NOMO-1 (cell line): Measurements from ENCODE around the gene SLIT3.
A peak's percentile ranks its signal among the peaks of the same experiment; 100 is the strongest.
"Not testable (repeated sequence)": the region's sequence is repeated elsewhere in the genome, so short reads cannot be mapped to it uniquely, and the experiment has no call there.

Source experiments
- DNase-seq, 2 experiments: peaks; one replicate each; lab custom pipeline; 2025; ENCODE audit not compliant: unreplicated experiment in 2 of 2; lab: John Stamatoyannopoulos, UW

Gene SLIT3

DNA sequence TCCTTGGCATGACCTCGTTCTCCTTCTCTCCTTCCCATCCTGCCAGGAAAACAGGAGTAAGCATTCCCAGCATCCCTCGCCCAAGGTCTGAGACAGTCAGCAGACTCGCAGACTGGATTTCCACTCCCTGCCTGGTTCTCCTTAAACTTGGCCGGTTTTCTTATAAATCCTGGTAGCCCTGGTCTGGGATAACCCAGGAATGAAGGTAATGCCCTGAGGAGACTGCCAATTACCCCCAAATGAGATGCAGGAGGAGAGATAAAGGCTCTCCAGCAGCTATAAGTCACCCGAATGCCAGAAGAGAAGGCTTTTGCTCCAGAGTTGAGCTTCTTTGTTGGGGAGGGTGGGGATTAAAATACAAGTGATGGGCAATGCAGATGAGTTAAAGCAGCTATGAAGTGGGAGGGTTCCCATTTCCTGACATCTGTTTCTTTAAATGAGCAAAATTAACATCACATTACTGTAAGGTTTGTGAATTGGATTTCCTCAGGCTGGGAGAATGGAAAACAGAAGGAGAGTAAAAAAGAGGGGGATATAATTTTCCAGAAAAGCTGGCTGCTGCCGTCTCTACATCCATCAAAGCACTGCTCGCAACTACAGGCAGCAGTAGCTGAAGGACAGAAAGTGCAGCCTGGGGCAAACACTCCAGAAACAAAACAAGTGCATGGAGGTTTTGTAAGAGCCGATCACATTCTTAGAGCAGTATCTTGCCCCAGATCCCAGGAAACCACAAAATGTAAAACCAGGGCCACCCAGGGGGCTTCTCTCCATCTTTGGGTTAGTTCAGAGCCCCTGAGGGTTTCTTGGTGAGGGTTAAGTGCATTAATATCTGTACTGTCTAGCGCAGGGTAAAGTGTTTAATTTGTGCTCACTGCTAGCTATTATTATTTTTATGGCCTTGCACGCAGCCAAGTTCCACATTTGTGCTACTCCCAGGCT is 544.2 kb downstream of the SLIT3 start:
- no peak for DNase-seq

DNA sequence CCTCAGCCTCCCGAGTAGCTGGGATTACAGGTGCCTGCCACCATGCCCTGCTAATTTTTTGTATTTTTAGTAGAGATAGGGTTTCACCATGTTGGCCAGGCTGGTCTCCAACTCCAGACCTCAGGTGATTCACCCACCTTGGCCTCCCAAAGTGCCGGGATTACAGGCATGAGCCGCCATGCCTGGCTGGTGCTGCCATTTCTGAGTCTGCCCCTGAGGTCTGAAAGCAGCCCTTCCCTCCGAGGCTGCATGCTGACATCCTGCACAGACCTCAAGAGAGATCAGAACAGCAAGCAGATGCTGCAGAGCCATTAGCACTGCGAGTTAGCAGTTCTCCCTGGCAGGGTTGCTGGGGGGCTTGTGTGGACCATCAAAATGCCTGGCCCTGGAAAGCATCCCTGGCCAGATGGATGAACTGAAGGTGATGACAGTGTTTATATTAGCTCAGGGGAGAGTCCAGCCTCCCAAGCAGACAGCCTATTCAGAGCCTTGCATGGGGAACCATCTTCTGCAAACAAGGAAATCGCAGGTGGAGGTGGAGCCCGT is 545.3 kb downstream of the SLIT3 start:
- no peak for DNase-seq

DNA sequence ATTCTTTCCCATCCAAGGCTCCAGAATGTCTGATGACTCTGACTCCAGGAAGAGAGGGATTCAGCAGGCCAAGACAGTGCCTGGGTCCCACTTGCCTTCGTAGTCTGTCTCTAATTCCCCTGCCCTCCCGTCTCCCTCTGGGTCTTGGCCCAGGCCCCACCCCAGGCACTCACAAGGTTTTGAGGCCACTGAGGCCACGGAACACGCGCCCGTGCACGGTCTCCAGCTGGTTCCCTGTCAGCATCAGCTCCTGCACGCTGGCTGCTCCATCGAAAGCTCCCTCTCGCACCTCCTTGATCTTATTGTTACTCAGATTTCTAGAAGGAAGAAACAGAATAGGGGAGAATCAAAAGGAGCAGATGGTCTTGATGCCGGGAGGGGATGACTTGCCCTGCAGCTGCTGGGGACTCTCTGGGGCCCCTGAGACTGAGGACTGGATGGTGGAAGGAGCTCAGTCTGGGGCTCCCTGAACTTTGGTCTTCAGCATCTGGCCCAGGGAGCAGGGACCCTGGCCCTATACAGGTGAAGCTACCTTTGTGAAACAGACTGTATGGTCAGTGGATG is 547.2 kb downstream of the SLIT3 start:
- DNase-seq = no peak

DNA sequence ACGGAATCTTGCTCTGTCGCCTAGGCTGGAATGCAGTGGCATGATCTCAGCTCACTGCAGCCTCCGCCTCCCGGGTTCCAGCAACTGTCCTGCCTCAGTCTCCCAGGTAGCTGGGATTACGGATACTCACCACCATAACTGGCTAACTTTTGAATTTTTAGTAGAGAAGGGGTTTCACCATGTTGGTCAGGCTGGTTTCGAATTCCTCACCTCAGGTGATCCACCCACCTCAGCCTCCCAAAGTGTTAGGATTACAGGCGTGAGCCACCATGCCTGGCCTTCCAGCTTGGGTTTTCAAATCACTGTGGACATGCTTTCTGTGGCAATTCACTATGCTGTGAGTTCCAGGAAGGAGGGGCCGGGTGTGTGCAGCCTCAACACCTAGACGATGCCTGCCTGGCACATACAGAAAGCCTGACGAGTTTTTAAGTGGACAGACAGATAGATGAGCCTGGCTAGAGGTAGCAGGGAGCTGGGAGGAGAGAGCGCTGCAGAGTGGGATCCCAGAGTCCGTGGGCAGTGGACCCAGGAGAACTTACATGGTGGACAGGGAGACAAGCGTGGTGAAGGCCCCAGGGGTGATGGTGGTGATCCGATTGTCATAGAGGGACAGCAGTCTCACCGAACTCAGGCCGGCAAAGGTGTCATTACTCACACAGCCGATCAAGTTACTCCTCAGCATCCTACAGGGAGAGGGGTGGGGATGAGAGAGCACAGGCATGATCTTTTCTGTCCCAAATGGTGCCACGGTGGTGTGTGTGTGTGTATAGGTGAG is 548.3 kb downstream of the SLIT3 start:
- DNase-seq = no peak

DNA sequence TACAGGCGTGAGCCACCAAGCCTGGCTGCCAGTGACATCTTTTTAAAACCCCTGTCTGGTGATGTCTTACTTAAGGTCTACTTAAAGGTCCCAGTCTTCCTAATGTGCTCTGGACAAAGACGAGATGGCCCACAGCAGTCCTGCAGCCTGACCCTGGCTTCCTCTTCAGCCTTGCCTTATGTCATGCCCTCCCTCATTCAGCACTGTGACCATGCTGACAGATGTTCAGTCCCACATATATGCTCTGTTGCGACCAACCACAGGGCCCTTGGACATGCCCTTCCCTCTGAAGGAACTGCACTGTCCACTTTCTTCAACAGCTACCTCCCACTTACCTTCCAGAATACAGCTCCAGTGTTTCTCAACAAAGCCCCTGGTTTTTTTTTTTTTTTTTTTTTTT is 548.9 kb downstream of the SLIT3 start:
- DNase-seq = no peak

DNA sequence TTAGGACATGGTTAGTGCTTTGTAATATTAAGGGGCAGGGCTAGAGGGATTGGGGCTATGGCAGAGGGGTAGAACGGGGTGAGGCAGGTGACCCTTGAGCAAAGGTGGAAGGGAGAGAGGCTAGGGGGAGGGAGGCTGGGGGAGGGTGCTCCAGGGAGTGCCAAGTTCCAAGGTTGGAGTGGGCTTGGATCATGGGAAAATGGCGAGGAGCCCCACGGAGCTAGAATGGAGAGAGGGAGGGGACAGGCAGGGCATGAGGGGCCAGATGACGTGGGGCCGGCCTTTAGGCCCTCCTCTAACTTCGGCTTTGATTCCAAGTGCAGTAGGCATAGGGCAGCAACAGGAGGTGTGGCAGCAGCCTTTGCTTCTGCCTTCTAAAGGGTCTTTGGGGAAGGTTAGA is 550.0 kb downstream of the SLIT3 start:
- DNase-seq = no peak

DNA sequence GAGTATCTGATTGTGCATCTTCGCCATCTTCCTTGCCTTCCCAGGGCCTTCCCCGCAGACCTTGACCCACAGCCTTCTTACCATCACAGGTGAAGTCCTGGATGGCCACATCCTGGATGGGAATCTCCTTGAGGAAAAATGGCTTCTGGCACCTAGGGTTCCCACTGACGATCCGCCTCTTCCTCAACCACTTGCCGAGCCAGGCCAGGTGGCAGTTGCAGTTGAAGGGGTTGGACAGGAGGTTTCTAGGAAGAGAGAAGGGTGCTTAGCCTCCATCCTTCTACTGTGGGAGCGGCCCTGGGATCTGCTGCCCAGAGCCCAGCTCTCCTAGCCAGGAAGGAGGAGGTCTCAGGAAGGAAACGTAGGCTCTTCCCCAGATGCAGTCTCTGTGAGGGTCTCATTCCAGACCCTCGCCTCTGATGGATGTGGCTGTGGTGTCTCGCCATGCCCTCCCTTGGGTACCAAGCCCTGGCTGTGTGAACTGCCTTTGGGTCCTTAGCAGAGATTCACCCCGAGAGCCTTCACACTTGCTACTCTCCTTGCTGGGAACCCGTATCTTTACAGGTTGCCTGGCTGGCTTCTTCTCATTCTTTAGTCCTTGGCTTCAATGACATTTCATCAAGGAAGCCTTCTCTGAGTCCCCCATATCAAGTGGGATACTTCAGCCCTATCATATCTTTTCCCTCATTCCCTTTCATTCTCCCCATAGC is 551.4 kb downstream of the SLIT3 start:
- no peak for DNase-seq

DNA sequence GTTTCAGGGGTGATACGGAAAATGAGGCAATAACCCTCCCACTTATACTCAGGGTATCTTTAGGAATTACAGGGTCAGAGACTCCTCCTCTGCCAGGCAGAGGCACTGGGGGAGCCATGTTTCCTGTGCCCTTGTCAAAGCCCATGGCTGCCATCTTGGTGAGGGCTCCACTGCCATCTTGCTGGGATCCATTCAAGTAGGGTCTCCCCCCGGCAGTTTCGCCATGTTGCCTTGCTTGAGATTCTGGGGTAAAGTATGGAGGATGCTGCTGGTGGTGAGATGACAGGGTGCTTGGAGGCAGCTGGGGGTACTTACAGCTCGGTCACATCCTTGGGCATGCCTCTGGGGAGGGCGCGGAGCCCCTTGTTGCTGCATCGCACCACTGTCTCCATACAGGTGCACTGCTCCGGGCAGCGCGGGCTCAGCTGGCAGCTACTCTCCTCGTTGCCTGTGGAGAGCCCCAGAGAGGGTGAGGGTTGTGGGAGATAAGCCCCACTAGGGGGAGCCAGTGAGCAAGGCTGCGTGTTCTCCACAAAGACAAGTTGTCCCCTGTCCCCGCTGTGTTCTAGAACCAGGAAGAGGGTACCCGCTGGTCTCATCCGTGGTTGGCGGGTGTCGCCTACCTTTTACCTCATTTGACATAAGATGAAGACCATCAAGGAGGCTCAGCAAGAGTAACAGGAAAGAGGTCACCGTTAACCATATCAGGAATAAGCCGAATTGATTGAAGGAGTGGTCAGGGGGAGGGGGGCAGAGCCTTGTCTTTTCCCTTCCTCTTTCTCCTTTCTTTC is 552.8 kb downstream of the SLIT3 start:
- peak; percentile 2 to 16 for DNase-seq

DNA sequence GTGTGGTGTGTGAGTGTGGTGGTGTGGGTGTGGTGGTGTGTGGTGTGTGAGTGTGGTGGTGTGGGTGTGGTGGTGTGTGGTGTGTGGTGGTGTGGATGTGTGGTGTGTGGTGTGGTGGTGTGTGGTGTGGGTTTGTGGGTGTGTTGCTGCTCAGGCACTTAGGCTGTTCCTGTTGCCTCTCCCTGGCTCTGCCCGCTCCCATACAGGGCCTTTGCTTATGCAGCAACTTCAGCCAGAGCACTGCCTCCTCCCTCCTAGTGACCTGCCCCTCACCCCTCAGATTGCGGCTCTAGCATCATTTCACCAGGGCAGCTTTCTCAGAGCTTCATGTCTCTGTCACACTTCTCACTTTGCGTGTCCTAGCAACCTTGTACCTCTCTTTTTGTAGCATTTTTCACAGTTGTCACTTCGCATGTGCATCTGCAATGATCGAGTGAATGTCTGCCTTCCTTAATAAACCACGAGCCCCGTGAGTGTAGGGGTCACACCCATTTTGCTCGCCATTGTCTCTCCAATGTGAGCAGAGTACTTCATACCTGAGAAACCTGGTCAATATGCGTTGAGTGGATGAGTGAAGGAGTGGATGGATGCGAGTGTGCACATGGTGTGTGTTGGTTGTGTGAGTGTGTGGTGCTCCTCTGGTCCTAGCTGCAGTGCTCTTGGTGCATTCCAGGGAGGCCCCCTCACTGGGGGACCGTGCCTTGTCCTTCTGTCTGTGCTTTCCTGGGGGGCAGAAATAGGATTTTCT is 553.9 kb downstream of the SLIT3 start:
- no peak for DNase-seq

DNA sequence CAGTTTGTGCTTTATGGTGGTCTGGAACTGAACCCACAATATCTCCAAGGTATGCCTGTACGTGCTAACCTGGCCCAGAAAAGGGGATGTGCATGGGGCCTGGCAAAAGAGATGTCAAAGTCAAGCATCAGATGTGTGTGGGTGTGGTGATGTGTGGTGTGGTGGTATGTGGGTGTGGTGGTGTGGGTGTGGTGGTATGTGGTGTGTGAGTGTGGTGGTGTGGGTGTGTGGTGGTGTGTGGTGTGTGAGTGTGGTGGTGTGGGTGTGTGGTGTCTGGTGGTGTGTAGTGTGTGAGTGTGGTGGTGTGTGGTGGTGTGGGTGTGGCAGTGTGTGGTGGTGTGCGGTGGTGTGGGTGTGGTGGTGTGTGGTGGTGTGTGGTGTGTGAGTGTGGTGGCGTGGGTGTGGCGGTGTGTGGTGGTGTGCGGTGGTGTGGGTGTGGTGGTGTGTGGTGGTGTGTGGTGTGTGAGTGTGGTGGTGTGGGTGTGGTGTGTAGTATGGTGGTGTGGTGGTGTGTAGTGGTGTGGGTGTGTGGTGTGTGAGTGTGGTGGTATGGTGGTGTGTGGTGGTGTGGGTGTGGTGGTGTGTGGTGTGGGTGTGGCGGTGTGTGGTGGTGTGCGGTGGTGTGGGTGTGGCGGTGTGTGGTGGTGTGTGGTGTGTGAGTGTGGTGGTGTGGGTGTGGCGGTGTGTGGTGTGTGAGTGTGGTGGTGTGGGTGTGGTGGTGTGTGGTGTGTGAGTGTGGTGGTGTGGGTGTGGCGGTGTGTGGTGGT is 554.6 kb downstream of the SLIT3 start:
- DNase-seq = not testable (repeated sequence)

DNA sequence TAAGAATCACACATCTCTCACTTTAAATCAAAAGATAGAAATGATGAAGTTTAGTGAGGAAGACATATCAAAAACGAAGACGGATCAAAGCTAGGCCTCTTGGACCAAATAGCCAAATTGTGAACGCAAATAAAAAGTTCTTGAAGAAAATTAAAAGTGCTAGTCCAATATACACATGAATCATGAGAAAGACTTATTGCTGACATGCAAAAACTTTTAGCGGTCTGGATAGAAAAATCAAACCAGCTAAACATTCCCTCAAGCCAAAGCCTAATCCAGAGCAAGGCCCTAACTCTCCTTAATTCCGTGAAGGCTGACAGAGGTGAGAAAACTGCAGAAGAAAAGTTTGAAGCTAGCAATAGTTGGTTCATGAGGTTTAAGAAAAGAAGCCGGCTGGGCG is 557.3 kb downstream of the SLIT3 start:
- no peak for DNase-seq

DNA sequence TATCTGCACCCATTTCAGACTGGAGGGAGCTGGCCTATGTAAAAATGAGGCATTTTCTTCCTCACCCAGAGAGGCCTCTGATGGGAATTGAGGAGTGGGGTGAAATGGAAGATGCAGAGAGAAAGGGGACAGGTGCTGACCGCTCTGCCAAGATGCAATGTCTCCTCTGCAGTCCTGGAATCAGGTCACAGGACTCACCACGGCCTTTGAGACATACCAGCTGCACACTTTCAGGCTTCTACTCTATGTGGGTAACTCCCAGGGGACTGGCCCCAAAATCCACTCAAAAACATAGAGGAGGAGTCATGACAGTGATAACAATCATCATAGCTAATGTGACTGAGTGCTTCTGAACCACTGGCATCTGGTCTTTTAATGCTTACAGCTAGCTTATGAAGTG is 558.6 kb downstream of the SLIT3 start:
- DNase-seq = not testable (repeated sequence)

DNA sequence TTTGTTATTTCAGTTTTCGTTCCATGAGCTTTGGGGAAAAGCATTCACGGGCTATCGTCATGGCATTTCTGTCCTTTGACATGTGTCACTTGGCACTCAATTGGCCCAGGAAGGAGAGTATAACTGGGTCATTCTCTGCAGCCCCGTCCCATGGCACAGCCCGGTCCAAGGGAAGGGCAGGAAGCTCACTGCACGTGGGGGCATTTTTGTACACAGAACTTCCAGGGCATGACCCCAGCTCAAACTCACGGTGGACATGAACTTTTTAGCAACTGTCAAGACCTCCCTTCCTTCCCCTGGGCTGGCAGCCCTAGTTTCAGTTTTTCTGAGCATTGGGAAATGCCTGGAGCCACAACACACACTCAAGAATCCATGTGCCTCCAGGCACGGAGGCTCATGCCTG is 560.1 kb downstream of the SLIT3 start:
- DNase-seq = no peak

DNA sequence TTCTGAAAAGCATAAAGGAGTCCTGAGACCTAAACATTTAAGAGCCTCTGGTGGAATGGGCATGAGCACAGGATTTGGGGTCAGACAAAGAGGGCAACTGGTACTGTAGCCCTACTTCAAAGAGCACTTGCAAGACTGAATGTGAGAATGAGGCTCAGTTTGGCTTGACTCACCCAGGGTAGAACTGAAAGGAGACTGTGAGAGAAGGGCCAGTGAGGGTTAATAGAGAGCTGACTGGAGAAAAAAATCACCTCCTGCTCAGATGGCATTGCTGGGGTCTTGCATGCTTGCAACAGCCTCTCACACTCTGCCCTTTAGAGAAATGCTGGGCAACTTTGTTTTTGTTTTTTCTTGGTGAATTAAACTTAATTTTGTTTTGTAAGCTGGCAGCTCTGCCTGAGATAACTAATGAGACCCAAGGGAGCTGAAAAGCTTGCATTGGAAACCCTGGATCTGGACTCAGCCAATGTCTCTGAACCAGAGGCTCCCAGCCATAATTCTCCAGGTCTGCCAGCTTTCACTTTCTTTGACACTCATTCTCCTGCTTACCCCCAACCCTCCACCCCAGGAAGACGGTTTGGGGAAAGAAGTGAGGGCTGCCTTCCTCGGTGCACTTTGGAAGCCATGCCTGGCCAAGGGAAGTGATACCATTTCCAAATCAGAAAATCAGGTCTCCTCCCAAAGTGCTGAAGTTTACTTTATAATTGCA is 560.7 kb downstream of the SLIT3 start:
- no peak for DNase-seq

DNA sequence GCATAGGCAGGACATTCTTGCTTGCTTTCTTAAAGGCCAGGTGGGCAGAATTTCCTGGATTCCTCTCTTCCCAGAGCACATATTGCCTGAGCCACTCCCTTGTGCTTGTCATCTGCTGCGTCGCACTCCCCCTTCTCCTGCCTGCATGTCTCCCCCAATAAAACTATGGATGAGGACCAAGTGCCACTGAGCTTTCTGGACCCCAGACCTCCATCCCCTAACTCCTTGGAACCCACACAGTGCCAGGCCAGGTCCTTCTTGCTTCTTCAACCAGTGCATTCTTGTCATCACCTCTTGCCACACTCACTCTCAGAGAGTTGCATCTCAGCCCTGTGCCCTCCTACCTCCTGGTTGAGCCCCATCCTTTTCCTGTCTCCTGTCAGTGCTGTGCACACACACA is 563.9 kb downstream of the SLIT3 start:
- DNase-seq = no peak

DNA sequence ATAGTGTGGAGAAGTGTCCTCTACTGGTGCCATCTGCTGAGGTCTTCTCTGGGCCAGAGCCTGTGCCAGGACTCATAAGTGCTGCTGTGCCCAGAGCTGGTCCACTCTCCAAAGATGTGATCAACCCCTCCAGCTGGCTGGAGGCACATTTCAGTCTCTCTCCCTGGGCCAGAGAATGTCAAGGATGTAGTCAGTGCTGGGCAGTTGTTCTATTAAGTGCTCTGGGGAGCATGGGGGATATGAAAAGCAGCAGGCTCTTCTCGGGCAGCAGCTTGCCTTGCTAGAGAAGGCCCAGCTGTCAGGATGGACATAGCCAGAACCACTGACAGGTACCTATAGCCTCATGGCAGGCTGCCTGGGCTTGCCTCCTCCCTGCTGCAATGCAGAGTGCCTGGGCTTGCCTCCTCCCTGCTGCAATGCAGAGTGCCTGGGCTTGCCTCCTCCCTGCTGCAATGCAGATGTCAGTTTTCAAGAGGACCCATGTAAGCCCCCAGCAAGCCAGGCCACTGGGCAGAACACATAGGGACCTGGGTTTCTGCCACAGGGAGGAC is 564.6 kb downstream of the SLIT3 start:
- no peak for DNase-seq

DNA sequence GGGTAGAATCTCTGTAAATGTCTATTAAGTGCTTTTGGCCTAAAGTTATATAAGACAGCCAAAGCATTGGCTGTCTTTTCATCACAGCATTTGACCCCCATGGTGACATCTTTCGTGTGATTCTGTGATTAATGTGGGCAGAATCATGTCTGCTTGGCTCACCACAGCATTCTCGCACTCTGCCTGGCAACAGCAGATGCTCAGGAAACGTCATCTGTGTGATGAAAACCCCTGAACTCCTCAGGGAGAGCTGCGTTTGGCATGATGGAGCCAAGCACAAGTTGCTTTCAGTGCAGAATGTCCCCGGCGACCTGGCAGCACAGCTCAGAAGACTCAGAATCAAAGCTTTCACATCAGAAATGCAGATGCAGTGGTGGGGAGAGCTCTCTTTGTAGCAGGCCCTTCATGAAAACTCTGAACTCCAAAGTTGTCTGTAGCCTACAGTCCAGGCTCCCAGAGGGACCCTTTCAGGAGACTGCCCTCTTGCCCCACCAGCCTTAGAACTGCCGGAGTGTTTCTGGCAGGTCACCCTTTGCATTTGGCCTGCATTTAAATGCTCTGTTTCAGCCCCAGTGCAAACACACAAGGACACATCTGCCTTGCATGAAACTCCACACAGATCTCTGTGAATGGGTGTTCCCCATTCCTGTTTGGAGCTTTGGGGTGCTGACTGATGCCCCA is 566.2 kb downstream of the SLIT3 start:
- no peak for DNase-seq
